Measurements from ENCODE around the gene PIKFYVE. TPM values are rescaled to one million over a fixed set of nuclear protein-coding genes. Genes with fewer than 3 reads are reported as not detected.
"Not testable (repeated sequence)": the region's sequence is repeated elsewhere in the genome, so short reads cannot be mapped to it uniquely, and the experiment has no call there.

PIKFYVE gene
- total RNA-seq: 10 to 100 TPM; 38.7 to 39.8 TPM

DNA sequence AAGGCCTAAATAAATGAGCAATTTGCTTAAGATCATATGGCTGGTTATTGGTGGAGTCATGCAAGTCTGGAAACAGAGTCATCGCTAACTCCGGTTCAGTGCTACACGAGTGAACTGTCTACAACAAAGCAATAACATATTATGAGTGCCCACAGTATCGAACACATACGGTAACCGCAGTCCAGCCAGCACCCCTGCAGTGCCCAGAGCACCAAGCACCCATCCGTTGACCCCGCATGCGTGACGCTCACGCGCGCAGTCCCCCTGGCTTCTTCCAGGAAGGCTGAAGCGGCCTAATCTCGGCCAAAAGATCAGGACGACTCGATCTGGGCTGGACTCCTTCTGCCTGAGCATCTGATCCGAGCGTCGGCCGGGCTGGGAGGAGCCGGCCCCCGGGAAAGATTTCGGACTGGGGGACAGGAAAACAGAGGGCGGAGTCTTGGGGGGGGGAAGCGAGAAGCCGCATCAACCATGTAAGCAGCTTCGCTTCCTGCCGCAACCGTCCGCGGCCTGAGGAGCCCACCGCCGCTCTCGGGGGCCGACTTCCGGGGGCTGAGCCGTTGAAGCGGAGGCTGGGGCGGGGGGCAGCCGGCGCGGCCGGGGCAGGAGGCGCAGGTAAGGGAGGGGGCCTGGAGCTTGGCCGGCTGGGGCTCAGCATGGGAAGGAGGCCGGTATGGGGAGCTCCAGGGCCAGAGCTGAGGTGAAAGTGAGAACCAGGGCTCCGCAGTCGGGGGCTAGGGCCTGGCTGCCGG, at the start of gene PIKFYVE:
Gene PIKFYVE (plus strand): TSS at position 455 of the 752 bp plus-strand sequence. CDS start 5,265 bp downstream, outside the sequence.
- peaks cover 9% of the 10 kb centered on the region for H3K36me3 Mint-ChIP-seq
- peak within 1 kb of the TSS; percentile 88 for H3K4me3 Mint-ChIP-seq
- peaks cover 1% of the 10 kb centered on the region for H3K9me3 Mint-ChIP-seq
- POLR2A ChIA-PET: interaction anchor here (1.0 to 3.3 kb wide), 2 partner anchors 11 to 91 kb away, joined by 3 to 32 read pairs; partner anchors contain the start of gene IDH1
- DNase-seq (peak; percentile 89), ATAC-seq (ENCODE audit: low read depth) (peak; percentile 86)
- peaks cover 31% of the 10 kb centered on the region for H3K4me1 Mint-ChIP-seq
- H3K27me3 Mint-ChIP-seq: no peaks in the 10 kb centered on the region
- peak within 1 kb of the TSS; percentile 94 for H3K27ac Mint-ChIP-seq

DNA sequence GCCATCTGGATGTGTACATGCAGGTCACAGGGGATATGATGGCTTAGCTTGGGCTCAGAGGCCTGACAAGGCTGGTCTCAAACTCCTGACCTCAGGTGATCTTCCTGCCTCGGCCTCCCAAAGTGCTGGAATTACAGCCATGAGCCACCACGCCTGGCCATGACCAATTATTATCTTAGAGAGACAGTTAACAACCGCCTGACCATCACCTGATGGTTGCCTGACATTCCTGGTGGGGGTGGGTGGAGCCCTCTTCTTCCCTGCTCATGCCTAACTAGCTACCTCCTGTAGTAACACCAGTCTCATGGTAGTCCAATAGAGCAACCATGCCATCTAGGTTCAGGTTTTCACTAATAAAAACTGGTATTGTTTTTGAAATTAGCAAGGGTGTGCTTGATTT, 44.2 kb upstream of the PIKFYVE start:
- H3K27ac Mint-ChIP-seq; H3K36me3 Mint-ChIP-seq; DNase-seq; H3K4me1 Mint-ChIP-seq; POLR2A ChIA-PET; H3K4me3 Mint-ChIP-seq; H3K27me3 Mint-ChIP-seq; H3K9me3 Mint-ChIP-seq; ATAC-seq (ENCODE audit: low read depth): not testable (repeated sequence)

DNA sequence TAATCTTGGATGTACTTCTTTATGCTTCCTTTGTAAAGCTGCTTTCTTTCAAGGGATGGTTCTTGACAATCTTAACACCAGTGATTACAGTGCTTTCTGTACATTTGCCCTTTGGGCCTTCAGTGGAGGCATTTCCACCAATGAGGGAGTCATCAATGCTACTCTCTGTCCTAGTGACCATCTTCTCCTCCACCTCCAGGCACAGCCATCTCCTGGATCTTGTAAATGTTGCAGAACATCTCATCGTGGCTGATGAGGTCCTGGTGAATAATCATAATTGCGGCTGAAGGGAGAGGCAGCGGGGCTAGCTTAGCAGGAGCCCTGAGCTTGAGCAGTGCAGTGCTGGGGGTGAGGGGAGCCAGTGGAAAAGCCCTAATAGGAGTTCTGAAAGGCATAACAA, 43.7 kb upstream of the PIKFYVE start:
- peaks cover 6% of the 10 kb centered on the region for H3K9me3 Mint-ChIP-seq
- POLR2A ChIA-PET: interaction anchor here (0.5 kb wide), 1 partner anchor 693 kb away, joined by 3 read pairs; the partner anchor contains the start of gene CREB1
- H3K27ac Mint-ChIP-seq: no peak overlapping the region
- no peak overlapping the region for H3K4me3 Mint-ChIP-seq
- no peak for DNase-seq
- no peaks in the 10 kb centered on the region for H3K36me3 Mint-ChIP-seq
- no peaks in the 10 kb centered on the region for H3K27me3 Mint-ChIP-seq
- no peaks in the 10 kb centered on the region for H3K4me1 Mint-ChIP-seq
- ATAC-seq (ENCODE audit: low read depth): no peak

GRCh38 chr2:208224802-208225201, 41.3 kb upstream of the PIKFYVE start:
- Mint-ChIP-seq H3K4me1 (no peaks in the 10 kb centered on the region), H3K4me3 (no peak overlapping the region), H3K36me3 (no peaks in the 10 kb centered on the region), H3K9me3 (peaks cover 5% of the 10 kb centered on the region), H3K27me3 (no peaks in the 10 kb centered on the region), H3K27ac (no peak overlapping the region)
- POLR2A ChIA-PET: no interaction called here
- ATAC-seq (ENCODE audit: low read depth): no peak
- no peak for DNase-seq

DNA sequence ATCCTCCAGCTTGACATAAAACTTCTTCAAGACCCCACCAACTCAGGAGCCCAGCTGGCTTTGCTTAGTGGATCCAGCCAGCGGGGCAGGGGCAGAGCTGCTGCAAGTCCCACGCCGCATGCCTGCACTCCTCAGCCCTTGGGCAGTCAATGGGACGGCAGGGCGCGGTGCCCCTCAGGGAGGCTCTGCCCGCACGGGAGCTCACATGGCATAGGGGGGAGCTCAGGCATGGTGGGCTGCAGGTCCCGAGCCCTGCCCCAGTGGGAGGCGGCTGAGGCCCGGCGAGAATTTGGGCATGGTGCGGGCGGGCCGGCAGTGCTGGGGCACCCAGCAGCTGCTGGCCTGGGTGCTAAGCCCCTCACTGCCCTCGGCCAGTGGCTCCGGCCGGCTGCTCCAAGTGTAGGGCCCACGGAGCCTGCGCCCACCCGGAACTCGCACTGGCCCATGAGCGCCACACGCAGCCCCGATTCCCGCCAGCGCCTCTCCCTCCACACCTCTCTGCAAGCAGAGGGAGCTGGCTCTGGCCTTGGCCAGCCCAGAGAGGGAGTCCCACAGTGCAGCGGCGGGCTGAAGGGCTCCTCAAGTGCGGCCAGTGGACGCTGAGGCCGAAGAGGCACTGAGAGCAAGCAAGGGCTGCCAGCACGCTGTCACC, 38.3 kb upstream of the PIKFYVE start:
- POLR2A ChIA-PET: no interaction called here
- Mint-ChIP-seq H3K4me1 (no peaks in the 10 kb centered on the region), H3K27ac (no peak overlapping the region), H3K27me3 (no peaks in the 10 kb centered on the region), H3K9me3 (peaks cover 7% of the 10 kb centered on the region), H3K36me3 (peaks cover 3% of the 10 kb centered on the region), H3K4me3 (no peak overlapping the region)
- ATAC-seq (ENCODE audit: low read depth) (no peak), DNase-seq (no peak)

- peaks cover 3% of the 10 kb centered on the region for H3K36me3 Mint-ChIP-seq
- no peak overlapping the region for H3K27ac Mint-ChIP-seq
- no peak overlapping the region for H3K4me3 Mint-ChIP-seq
- H3K4me1 Mint-ChIP-seq: no peaks in the 10 kb centered on the region
- no peaks in the 10 kb centered on the region for H3K27me3 Mint-ChIP-seq
- POLR2A ChIA-PET: no interaction called here
- ATAC-seq (ENCODE audit: low read depth) (no peak), DNase-seq (no peak)
- peaks cover 7% of the 10 kb centered on the region for H3K9me3 Mint-ChIP-seq
These were observed 37.6 kb upstream of the PIKFYVE start for GRCh38 chr2:208228476-208228875.

DNA sequence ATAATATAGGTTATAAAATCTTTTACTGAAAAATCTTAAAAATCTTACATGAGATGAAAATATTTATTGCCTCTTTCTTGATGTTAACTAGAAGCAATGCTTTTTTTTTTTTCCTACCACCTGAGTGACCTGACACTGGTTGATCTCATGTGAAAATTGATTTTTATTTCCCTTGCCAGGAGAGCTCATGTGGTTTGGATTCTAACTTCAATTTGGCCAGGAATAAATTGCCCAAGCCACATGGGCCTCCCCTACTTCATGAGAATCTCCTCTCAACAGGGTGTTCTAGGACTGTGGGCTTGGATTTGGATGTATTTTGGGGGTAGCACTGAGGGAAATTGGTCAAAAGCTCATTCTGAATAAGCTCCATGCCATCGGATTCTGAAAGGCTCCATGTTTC, 31.3 kb upstream of the PIKFYVE start:
- ATAC-seq (ENCODE audit: low read depth) (no peak), DNase-seq (no peak)
- POLR2A ChIA-PET: no interaction called here
- Mint-ChIP-seq H3K27ac (no peak overlapping the region), H3K36me3 (peaks cover 38% of the 10 kb centered on the region), H3K4me3 (no peak overlapping the region), H3K27me3 (no peaks in the 10 kb centered on the region), H3K9me3 (peaks cover 6% of the 10 kb centered on the region), H3K4me1 (no peaks in the 10 kb centered on the region)

DNA sequence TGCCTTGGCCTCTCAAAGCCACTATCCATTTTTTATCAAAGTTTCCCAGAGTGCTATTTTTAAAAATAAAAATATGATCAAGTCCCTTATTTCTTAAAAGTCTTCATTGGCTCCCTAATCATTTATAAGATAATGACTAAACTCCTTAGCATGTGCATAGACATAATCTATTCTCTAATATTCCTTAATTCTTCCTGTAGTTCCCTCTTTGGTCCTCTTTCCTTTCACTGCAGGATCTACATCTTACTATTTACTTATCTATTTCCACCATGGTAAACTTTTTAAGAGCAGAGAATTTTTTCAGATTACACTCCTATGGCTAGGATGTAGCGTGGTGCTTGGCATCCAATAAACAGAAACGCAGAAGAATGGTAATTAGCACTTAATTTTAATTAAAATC, 30.2 kb upstream of the PIKFYVE start:
- Mint-ChIP-seq H3K27me3 (no peaks in the 10 kb centered on the region), H3K4me3 (no peak overlapping the region), H3K27ac (no peak overlapping the region), H3K36me3 (peaks cover 40% of the 10 kb centered on the region), H3K4me1 (no peaks in the 10 kb centered on the region), H3K9me3 (peaks cover 6% of the 10 kb centered on the region)
- POLR2A ChIA-PET: no interaction called here
- DNase-seq (no peak), ATAC-seq (ENCODE audit: low read depth) (no peak)

GRCh38 chr2:208239770-208240493, 26.1 kb upstream of the PIKFYVE start:
- ATAC-seq (ENCODE audit: low read depth) (no peak), DNase-seq (no peak)
- Mint-ChIP-seq H3K4me1 (no peaks in the 10 kb centered on the region), H3K27me3 (no peaks in the 10 kb centered on the region), H3K27ac (no peak overlapping the region), H3K4me3 (no peak overlapping the region), H3K36me3 (peaks cover 38% of the 10 kb centered on the region), H3K9me3 (no peaks in the 10 kb centered on the region)
- POLR2A ChIA-PET: no interaction called here

- H3K9me3 Mint-ChIP-seq: no peaks in the 10 kb centered on the region
- DNase-seq (no peak), ATAC-seq (ENCODE audit: low read depth) (no peak)
- H3K36me3 Mint-ChIP-seq: peaks cover 31% of the 10 kb centered on the region
- H3K27me3 Mint-ChIP-seq: no peaks in the 10 kb centered on the region
- no peaks in the 10 kb centered on the region for H3K4me1 Mint-ChIP-seq
- H3K27ac Mint-ChIP-seq: no peak overlapping the region
- POLR2A ChIA-PET: interaction anchor here (0.7 kb wide), 1 partner anchor 105 kb away, joined by 3 read pairs; no protein-coding TSS in a partner anchor
- H3K4me3 Mint-ChIP-seq: no peak overlapping the region
These were observed 25.3 kb upstream of the PIKFYVE start for GRCh38 chr2:208240619-208241209.

DNA sequence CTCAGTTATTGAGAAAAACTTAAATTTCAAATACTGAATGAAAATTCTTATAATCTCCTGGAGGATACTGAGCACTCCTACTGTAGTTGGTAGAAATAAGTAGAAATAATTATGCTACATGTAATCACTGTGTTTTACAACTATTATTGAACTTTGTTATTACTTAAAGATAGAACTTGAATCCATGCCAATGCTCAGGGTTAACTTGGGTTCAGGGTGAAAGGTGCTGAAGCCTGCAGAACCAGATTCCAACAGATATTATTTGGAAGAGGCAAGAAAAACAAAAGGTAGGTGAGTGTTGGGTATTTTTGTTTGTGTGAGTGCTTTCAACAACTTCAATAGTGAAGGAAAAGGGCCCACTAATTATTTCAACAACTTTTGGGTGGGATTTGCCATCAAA, 21.6 kb upstream of the PIKFYVE start:
- no peaks in the 10 kb centered on the region for H3K4me1 Mint-ChIP-seq

DNA sequence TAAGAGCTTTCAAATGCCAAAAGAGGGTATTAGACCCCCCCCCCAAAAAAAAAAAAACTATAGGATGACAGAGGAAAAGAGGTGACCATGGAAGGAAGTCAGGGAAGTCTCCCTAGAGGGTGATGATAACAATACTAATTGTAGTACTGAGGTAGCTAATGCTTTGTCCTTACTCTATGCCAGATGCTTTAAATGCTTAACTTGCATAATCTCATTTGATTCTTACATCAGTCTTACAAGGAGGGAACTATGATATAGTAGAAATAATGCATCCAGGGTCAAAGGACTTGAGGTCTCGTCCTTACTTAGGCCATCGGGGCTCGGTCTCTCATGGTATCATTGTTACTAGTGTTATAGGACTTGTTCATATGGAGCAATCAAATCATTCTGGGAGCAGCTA, 20.3 kb upstream of the PIKFYVE start:
- H3K27me3 Mint-ChIP-seq: no peaks in the 10 kb centered on the region
- DNase-seq (no peak), ATAC-seq (ENCODE audit: low read depth) (no peak)
- peaks cover 27% of the 10 kb centered on the region for H3K36me3 Mint-ChIP-seq
- no peaks in the 10 kb centered on the region for H3K9me3 Mint-ChIP-seq
- peaks cover 6% of the 10 kb centered on the region for H3K4me1 Mint-ChIP-seq
- H3K27ac Mint-ChIP-seq: no peak overlapping the region
- POLR2A ChIA-PET: no interaction called here
- H3K4me3 Mint-ChIP-seq: no peak overlapping the region

More for the DNA sequence above, 21.6 kb upstream of the PIKFYVE start:
- H3K4me3 Mint-ChIP-seq: no peak overlapping the region
- no peak for DNase-seq
- POLR2A ChIA-PET: no interaction called here
- H3K9me3 Mint-ChIP-seq: no peaks in the 10 kb centered on the region
- no peak overlapping the region for H3K27ac Mint-ChIP-seq
- H3K27me3 Mint-ChIP-seq: no peaks in the 10 kb centered on the region
- no peak for ATAC-seq (ENCODE audit: low read depth)
- H3K36me3 Mint-ChIP-seq: peaks cover 23% of the 10 kb centered on the region

DNA sequence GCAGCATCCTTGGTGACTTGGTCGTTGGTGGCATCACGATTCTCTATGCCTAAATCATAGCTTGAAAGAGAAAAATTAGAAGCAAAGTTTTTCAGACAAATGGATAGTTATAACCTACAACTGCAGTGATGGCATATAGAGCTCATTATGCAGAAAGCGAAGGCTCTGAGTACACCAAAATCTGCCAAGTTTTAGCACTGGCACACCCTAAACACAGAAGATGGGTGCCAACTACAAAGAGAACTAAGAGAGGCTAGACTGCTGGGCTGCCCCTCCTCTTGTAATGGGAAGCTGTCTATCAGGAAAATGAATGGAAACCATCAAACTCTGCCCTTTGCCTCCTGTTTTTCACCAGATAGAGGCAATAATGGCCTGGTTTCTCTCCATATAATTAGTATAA, 17.5 kb upstream of the PIKFYVE start:
- POLR2A ChIA-PET: interaction anchor here (0.6 kb wide), 1 partner anchor 10 kb away, joined by 3 read pairs; no protein-coding TSS in a partner anchor
- Mint-ChIP-seq H3K4me1 (peaks cover 18% of the 10 kb centered on the region), H3K27me3 (no peaks in the 10 kb centered on the region), H3K9me3 (no peaks in the 10 kb centered on the region), H3K4me3 (no peak overlapping the region), H3K27ac (no peak overlapping the region), H3K36me3 (peaks cover 35% of the 10 kb centered on the region)
- ATAC-seq (ENCODE audit: low read depth) (no peak), DNase-seq (no peak)
